NCI-H524 (cell line): ENCODE measurements around the gene RNF135.
"Not testable (repeated sequence)": the region's sequence is repeated elsewhere in the genome, so short reads cannot be mapped to it uniquely, and the experiment has no call there.

Source experiments
- DNase-seq, 2 experiments: peaks; one replicate each; lab custom pipeline; 2025; lab: John Stamatoyannopoulos, UW

Gene RNF135, protein sequence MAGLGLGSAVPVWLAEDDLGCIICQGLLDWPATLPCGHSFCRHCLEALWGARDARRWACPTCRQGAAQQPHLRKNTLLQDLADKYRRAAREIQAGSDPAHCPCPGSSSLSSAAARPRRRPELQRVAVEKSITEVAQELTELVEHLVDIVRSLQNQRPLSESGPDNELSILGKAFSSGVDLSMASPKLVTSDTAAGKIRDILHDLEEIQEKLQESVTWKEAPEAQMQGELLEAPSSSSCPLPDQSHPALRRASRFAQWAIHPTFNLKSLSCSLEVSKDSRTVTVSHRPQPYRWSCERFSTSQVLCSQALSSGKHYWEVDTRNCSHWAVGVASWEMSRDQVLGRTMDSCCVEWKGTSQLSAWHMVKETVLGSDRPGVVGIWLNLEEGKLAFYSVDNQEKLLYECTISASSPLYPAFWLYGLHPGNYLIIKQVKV

GRCh38 chr17:30970831-30971567 lies at the start of gene RNF135:
Gene RNF135, plus strand, starts transcription at chr17:30971039. Its CDS starts 35 bp downstream, at chr17:30971074.
- DNase-seq, result peak; percentile 66 to 71

DNA sequence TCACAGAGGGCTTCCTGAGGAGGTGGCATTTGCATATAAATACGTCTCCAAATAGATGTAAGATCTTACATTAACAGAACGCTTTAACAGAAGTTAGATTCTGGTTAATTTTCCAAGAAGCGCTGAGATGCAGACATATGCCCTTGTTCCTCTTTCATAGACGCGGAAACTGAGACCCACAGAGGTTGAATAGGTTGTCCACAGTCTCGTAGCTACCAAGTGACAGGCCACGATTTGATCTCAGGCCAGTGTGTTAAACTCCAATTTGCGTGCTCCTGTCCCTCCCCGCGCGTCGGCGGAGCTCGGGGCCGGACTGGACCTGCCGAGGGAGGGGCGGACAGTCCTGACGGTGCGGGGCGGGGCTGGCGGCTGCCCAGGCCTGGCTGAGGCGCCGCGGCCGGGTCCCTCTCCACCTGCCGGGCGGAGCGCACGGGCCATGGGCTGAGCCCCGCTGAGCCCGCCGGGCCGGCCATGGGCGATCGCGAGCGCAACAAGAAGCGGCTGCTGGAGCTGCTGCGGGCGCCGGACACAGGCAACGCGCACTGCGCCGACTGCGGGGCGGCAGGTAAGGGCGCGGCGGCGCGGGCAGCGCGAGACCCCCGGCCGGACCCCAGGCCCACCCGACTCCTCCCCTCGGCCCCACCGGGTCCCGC lies 49.2 kb upstream of the RNF135 start, which contains the start of gene ADAP2:
TSS of gene ADAP2 (plus strand) at position 402 of the 653 bp plus-strand sequence. CDS start at position 472, 70 bp downstream.
- peak in 1 of 2 experiments; percentile 28 for DNase-seq

DNA sequence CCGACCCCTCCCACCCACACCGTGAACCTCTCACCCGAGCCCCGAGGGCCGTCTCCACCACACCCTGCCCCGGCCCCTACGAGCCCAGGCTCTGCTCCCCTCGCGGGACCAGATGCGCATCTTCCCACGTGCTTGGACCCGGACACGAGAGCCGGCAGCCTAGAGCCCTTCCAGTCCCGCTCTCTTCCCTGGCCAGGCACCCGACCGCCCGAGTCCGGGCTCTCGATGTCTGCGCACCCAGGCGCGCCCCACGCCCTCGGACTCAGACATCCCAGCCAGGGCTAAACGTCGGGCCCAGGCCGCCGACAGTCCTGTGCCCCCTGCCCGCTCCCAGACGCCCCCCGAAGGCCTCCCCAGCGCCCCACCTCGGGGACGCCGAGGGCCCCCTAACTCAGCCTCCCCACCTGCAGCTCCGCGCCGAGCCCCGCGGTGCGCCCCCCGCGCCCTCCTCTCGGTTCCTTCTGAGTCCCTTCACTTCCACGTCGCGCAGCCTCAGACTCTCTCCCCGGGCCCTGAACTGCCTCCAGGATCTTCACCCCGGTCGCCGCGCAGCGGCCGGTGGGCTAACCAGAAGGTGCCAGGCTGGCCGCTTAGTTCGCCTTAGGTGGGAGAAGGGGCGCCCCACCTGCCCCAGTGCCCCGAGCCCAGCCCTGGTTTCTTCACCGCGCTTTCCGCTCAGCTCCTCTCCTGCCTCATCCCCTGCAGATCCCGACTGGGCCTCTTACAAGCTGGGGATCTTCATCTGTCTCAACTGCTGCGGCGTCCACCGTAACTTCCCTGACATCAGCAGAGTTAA lies 48.4 kb upstream of the RNF135 start:
- DNase-seq, result peak in 1 of 2 experiments; percentile 43

DNA sequence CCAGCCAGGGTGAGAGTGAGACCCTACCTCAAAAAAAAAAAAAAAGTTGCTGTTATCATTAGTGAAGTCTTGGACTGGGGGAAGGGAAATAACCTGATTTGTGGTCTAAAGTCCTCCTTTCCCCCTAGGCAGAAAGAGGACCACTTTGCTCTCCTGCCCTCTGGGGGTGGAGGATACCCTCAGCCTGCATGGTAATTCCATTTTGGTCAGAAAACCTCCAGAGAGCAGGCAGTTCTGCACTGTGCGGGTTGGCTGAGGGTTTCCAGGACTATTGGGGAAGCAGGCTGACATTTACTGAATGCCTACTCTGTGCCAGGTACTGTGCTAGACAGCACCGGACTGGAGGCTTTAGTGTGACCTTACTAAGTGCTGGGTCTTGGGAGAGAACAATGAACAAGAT lies 46.5 kb upstream of the RNF135 start:
- DNase-seq, result no peak

GRCh38 chr17:30926516-30926915 lies 44.3 kb upstream of the RNF135 start:
- DNase-seq, result no peak

DNA sequence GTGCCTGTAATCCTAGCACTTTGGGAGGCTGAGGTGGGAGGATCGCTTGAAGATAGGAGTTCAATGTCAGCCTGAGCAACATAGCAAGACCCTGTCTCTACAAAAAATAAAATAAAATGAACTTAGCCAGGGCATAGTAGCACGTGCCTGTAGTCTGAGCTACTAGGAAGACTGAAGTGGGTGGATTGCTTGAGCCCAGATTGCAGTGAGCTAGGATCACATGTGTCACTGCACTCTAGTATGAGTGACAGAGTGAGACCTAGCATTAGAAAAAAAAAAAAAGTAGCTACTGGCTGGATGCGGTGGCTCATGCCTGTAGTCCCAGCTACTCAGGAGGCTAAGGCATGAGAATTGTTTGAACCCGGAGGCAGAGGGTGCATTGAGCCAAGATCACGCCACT lies 43.1 kb upstream of the RNF135 start:
- no peak for DNase-seq

DNA sequence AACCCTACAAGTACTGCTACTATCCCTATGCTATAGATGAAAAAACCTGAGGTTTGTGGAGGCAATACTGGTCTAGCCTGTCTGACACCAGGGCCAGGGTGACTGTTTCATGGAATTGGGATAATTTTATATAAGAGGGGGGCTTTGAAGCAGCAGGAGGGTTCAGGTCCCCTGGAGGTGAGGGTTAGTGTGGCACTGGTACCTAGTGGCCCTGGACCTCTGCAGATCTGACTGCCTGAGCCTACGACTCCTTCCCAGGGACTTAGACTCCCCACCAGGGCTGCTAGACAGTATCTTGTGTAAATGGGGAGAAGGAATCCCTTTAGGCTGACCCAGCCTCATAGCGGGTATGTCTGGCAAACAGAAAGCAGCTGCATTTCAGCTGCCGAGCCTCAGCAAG lies 42.3 kb upstream of the RNF135 start:
- no peak for DNase-seq

DNA sequence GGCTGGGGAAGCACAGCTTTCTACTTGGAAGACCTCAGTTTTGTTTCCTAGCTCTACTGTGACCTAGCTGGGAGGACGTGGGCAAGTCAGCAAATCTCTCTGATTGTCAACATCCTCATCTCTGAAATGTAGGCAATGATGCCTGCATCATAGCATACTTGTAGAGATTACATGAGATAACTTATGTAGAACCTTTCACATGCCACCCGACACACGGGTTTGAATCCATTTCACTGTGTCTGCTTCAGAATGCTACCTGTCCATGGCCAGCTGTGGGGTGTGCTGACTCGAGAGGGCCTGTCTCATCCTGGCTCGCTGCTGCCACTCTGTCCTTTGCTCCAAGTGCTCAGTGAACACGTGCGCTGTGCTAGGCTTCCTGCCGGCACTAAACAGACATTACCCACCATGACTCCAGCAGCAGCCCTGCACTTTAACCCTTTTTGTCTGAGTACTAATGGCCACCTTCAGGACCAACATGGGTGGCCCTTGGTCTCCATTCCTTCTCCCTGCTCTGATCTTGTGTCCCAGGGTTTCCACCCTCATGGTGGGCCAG lies 41.7 kb upstream of the RNF135 start:
- no peak for DNase-seq

DNA sequence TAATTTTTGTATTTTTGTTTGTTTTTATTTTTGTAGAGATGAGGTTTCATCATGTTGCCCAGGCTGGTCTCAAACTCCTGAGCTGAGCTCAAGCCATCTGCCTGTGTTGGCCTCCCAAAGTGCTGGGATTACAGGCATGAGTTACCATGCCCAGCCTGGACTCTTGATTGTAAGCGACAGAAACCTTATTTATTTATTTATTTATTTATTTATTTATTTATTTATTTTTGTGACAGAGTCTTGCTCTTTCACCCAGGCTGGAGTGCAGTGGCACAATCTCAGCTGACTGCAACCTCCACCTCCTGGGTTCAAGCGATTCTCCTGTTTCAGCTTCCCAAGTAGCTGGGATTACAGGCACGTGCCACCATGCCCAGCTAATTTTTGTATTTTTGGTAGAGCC lies 41.0 kb upstream of the RNF135 start:
- DNase-seq, result not testable (repeated sequence)

DNA sequence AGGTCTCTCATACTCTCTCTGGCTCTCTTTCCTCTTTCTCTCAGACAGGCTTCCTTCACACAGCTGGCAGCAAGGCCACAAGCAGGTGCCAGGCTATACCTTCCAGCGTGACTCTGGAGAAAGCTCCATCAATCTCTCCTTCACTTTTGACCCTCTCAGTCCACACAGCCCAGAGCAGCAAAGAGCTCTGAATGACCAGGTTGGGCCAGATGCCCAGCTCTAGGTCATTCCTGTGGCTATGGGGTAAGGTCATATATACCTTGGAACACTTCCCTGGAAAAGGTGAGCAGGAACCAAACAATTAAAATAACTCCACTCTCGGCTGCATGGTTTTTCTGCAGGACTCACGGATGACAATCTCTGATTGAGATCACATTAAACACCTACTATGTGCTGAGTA lies 40.3 kb upstream of the RNF135 start:
- DNase-seq, result no peak

GRCh38 chr17:30931582-30931981 lies 39.3 kb upstream of the RNF135 start:
- DNase-seq, result not testable (repeated sequence)

DNA sequence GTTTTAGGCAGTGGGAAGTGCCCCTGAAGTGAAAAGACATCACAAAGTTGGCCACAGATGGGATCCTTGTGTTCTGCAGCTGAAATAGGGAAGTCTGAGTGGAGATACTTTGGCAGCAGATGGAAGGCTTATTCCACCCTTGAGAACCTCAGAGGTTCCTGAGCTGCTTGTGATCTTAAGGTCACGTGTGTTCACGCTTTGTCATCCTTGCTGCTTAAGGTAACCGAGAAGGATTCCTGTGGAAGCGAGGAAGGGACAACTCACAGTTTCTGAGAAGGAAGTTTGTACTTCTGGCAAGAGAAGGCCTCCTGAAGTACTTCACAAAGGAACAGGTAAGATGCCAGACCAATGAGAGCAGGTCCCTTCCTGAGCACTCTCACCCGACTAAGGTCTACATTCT lies 36.9 kb upstream of the RNF135 start:
- no peak for DNase-seq

DNA sequence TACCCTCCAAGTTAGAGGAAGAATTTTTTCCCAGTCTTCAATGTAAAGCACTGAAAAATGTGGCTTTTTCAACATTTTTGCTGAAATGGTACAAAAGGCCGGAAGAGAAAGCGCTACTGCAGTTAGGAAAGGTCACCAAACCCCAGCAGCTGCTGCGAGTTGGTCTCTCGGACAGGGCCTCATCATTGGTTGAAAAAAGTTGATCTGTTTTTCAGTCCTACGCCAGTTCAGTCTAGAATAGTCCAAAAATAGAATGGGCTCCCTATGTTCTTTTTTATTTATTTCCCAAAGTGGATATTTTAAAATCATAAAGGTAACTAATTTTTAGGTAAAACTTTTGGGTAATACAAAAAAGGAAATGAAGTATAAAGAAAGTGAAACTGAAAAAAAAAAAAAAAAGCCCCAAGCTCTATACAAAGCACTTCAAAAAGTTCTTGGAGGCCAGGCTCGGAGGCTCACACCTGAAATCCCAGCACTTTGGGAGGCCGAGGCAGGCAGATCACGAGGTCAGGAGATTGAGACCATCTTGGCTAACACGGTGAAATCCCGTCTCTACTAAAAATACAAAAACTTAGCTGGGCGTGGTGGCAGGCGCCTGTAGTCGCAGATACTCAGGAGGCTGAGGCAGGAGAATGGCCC lies 31.7 kb upstream of the RNF135 start:
- no peak for DNase-seq

GRCh38 chr17:30942308-30943079 lies 28.3 kb upstream of the RNF135 start:
- no peak for DNase-seq

DNA sequence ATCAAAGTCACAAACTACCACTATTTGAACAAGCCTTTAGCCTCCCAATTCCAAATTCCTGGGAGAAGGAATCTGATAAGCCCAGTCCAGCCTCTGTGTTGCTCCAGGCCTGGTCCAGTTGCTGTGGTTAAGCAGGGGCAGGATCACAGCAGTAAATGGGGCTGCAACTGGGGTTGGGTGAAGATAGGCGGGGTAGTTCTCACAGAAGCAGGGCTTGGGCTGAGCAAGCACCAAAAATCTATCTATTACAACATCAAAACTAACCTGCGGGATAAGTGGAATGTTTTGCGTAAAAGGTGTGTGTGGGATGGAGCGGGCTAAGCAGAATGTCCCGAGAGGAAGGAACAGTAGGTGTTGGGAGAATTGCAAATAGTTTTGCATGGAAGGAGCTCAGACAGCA lies 23.0 kb upstream of the RNF135 start:
- no peak for DNase-seq

- DNase-seq, result no peak
These were observed 20.6 kb upstream of the RNF135 start for GRCh38 chr17:30950189-30950588.

GRCh38 chr17:30950669-30951399 lies 20.0 kb upstream of the RNF135 start:
- DNase-seq, result peak in 1 of 2 experiments; percentile 33

DNA sequence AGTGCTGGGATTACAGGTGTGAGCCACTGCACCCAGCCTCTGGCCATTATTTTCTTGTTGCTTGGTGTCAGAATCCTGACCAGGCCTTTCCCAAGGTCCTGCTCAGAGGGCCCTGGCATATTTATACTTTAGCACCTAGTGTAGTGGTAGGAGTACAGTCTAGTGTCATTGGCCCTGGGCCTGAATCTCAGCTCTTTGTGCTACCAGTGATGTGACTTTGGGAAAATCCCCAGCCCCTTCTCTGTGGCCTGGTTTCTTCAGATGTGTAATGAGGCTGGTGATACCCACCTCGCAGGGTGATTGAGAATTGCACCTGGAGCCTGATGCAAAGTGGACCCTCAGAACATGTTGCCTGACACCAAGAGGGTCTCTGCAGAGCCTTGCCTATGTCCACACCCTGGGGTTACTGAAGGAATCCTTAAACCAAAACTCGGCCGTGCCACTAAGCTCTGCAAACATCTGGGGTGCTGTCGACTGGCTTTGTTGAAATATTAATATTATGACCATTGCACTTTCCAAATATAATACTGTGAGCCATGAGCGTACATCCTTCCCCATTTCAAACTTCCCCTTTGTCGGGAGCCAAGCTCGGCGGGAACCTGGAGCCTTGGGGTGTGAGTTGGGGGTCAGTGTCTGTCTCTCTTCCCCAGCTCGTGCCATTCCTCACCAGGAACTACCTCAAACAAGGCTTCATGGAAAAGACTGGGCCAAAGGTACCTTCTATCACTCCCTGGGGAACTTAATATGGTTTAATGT lies 18.0 kb upstream of the RNF135 start:
- DNase-seq, result no peak
